ENCODE data around the gene SLC35E2B. TPM values are rescaled to one million over a fixed set of nuclear protein-coding genes. Genes with fewer than 3 reads are reported as not detected.
"Not testable (repeated sequence)": the region's sequence is repeated elsewhere in the genome, so short reads cannot be mapped to it uniquely, and the experiment has no call there.

Gene SLC35E2B
- polyA plus RNA-seq = 93.2 and 112 TPM in 2 replicates
- polyA minus RNA-seq = 155 TPM in 2 replicates

DNA sequence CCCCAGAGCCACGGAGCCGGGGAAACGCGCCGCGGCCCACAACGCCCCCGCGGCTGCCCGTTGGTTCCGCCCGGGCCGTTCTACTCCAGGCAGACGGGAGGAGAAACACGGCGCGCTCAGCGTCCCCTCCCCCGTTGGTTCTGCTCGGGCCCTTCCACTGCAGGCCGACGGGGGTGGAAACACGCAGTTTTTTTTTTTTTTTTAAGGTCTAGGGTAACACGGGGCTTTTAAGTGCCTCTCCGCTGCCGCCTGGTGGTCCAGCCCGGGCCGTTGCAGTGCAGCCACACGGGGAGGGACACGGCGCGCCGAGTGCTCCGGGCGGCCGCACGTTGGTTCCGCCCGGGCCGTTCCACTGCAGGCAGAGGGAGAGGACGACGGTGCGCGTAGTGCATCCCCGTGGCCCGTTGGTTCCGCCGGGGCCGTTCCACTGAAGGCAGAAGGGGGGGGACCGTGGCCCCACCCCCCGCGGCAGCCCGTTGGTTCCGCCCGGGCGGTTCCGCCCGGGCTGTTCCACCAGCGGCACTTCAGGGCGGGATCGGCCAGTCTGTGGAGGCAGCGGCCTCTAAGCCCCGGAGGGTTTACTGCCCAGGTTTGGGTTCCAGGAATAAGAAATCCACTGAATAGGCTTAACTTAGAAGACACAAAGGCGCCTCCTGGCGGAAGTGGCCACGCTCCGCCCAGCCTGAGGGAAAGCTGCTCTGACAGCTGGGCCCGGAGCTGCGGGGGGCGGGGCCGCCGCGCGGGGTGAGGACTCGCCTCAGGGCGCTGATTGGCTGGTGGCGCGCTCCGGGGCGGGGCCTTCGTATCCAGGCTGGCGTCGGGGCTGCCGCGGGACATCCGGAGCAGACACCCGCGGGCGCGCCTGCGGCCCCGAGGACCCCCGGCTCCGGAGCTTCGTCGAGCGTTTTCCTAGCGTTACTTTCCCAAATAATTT, at the start of gene SLC35E2B:
SLC35E2B (minus strand) TSS at position 82 of the 934 bp plus-strand sequence. CDS start 16,096 bp downstream, outside the sequence.
- peak; percentile 51 for TF ChIP-seq POLR2AphosphoS5 (IDR thresholded peaks at IDR 0.05)
- not testable (repeated sequence) for H4K20me1 ChIP-seq (ENCODE audit: insufficient read depth); H3K9me3 ChIP-seq (ENCODE audit: low read length); H2AFZ ChIP-seq (ENCODE audit: low read depth, low read length); H3K9me2 ChIP-seq (ENCODE audit: insufficient read depth, low read length); H3F3A ChIP-seq (ENCODE audit: insufficient read depth, low read length, poor library complexity, severe bottlenecking); H3K79me2 ChIP-seq (replicated peaks; ENCODE audit: insufficient read depth, low read length); H3K4me2 ChIP-seq (ENCODE audit: low read length); H3K36me3 ChIP-seq (ENCODE audit: insufficient read depth, low read length); H3K27me3 ChIP-seq (ENCODE audit: insufficient read depth, low read depth, low read length)
- peak within 1 kb of the TSS; percentile 74 for H3K27ac ChIP-seq (ENCODE audit: low read length)
- peak within 1 kb of the TSS; percentile 57 for H3K4me3 ChIP-seq (ENCODE audit: low read length)
- H3K9ac ChIP-seq (ENCODE audit: low read length) = peak within 1 kb of the TSS; percentile 66

DNA sequence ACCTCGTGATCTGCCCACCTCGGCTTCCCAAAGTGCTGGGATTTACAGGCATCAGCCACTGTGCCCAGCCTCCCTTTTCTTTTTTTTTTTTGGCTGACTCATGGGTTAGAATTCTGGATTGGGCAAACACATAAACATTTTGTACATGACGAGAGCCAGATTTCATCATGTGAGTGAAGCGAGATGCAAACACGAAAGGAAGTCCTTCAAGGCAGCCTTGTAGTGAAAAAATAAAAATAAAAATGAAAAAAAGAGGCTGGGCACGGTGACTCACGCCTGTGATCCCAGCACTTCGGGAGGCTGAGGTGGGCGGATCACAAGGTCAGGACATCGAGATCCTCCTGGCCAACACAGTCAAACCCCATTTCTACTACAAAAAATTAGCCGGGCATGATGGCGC, 48.4 kb upstream of the SLC35E2B start:
- H3K79me2 ChIP-seq (replicated peaks; ENCODE audit: insufficient read depth, low read length); H4K20me1 ChIP-seq (ENCODE audit: insufficient read depth); H3K4me2 ChIP-seq (ENCODE audit: low read length); H3K9me3 ChIP-seq (ENCODE audit: low read length); H3K36me3 ChIP-seq (ENCODE audit: insufficient read depth, low read length); H3F3A ChIP-seq (ENCODE audit: insufficient read depth, low read length, poor library complexity, severe bottlenecking); H2AFZ ChIP-seq (ENCODE audit: low read depth, low read length); H3K27ac ChIP-seq (ENCODE audit: low read length); H3K9ac ChIP-seq (ENCODE audit: low read length); H3K4me3 ChIP-seq (ENCODE audit: low read length); H3K27me3 ChIP-seq (ENCODE audit: insufficient read depth, low read depth, low read length); H3K9me2 ChIP-seq (ENCODE audit: insufficient read depth, low read length): not testable (repeated sequence)

DNA sequence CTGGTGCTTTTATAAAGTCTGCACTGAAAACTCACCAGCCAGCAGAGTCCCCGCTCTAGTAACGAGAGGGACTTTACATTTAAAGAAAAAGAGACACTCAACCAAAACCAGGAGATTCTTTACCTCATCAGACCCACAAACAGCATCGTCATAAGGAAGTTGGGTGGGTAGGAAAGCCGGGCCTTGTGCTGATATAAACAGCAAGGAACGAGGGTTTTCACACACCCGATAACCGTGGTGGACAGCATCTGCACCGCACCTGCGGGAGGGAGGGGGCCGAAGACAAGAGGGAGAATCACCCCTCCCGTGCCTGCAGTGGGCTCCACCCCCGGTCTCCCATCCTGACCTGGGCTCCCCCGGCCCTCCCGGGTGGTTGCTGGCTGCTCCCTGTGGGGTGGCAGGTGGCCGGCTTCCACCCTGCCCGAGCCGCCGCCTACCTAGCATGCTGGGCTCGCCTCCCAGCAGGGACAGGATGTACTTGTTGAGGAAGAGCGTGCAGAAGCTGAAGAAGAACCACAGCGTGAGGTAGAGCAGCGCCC, 46.3 kb upstream of the SLC35E2B start:
- not testable (repeated sequence) for H3K9me2 ChIP-seq (ENCODE audit: insufficient read depth, low read length); H3K4me3 ChIP-seq (ENCODE audit: low read length); H3K27ac ChIP-seq (ENCODE audit: low read length); H3F3A ChIP-seq (ENCODE audit: insufficient read depth, low read length, poor library complexity, severe bottlenecking); H3K27me3 ChIP-seq (ENCODE audit: insufficient read depth, low read depth, low read length); H3K9me3 ChIP-seq (ENCODE audit: low read length); H3K4me2 ChIP-seq (ENCODE audit: low read length); H2AFZ ChIP-seq (ENCODE audit: low read depth, low read length); H3K36me3 ChIP-seq (ENCODE audit: insufficient read depth, low read length); H3K79me2 ChIP-seq (replicated peaks; ENCODE audit: insufficient read depth, low read length); H4K20me1 ChIP-seq (ENCODE audit: insufficient read depth); H3K9ac ChIP-seq (ENCODE audit: low read length)

DNA sequence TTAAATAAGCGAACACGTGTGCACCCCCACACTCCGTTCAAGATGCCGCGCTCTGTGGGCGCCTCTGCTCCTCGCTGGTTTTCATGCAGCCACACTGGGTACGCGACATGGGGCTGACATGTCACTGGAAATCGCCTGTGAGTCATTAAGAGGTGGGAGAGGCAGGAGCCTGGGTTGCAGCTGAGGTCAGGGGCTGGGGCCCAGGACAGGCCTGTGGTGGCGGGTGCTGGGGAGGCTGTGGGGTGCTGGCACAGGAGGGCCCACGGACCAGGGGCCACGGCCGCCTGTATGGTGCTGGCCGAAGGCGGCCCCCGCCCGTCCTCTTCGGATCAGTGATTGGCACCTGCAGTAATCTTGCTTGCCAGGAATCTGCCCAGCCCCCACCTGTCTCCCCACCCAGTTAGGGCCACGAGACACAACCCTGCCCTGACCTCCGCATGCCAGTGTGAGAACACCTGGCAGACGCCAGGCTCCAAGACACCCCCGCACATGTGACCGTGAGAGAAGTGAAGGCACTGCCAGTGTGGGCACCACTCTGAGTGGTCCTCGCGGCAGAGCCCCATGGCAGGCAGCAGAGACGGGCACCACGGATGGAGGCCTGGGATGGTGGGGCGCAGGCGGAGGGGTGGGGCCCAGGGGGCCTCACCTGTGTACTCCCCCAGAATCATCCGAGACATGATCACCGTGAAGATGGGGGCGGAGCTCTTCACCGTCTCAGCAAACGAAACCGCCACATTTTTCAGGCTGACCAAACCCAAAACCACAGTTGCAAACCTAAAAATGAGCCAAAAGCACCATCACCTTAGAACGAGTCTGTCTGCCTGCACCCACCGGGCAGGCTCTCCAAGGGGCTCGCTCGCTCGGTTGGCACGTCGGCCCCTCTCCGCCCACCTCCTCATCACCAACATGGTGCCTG, 45.3 kb upstream of the SLC35E2B start:
- not testable (repeated sequence) for H3K79me2 ChIP-seq (replicated peaks; ENCODE audit: insufficient read depth, low read length)

DNA sequence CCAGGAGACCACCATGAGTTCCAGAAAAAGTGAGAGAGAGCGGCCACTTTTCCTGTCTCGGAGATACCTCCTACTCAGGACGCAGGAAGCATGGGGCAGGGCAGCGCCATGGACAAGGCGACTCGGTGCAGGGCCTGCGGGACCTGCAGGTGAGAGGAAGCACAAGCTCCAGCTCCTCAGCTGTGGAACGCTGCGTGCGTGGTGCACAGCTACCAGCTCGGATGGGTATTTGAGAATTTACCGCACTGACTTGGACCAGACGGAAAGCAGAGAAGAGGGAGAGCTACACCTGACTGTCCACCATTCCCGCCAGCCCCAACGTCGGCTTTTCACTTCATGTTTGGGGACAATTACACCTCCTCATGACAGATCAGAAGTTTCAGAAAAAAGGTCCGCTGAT, 39.8 kb upstream of the SLC35E2B start:
- Histone ChIP-seq H3K9me2 (ENCODE audit: insufficient read depth, low read length) (no peaks in the 10 kb centered on the region), H3K27me3 (ENCODE audit: insufficient read depth, low read depth, low read length) (no peaks in the 10 kb centered on the region), H3K79me2 (replicated peaks; ENCODE audit: insufficient read depth, low read length) (no peaks in the 10 kb centered on the region), H3K27ac (ENCODE audit: low read length) (no peak overlapping the region), H3K36me3 (ENCODE audit: insufficient read depth, low read length) (no peaks in the 10 kb centered on the region), H3F3A (ENCODE audit: insufficient read depth, low read length, poor library complexity, severe bottlenecking) (no peaks in the 10 kb centered on the region), H3K9me3 (ENCODE audit: low read length) (no peaks in the 10 kb centered on the region), H3K9ac (ENCODE audit: low read length) (no peak overlapping the region), H3K4me2 (ENCODE audit: low read length) (no peak overlapping the region), H3K4me3 (ENCODE audit: low read length) (no peak overlapping the region), H2AFZ (ENCODE audit: low read depth, low read length) (no peak overlapping the region), H4K20me1 (ENCODE audit: insufficient read depth) (no peaks in the 10 kb centered on the region)
- TF ChIP-seq TAF1 (IDR thresholded peaks at IDR 0.05; ENCODE audit: low read depth) = no peak
- no peak for TF ChIP-seq EP300 (conservative IDR thresholded peaks at IDR 0.05; ENCODE audit: poor library complexity, severe bottlenecking)
- TF ChIP-seq POLR2AphosphoS5 (IDR thresholded peaks at IDR 0.05) = no peak
- TF ChIP-seq, protein P1, sequence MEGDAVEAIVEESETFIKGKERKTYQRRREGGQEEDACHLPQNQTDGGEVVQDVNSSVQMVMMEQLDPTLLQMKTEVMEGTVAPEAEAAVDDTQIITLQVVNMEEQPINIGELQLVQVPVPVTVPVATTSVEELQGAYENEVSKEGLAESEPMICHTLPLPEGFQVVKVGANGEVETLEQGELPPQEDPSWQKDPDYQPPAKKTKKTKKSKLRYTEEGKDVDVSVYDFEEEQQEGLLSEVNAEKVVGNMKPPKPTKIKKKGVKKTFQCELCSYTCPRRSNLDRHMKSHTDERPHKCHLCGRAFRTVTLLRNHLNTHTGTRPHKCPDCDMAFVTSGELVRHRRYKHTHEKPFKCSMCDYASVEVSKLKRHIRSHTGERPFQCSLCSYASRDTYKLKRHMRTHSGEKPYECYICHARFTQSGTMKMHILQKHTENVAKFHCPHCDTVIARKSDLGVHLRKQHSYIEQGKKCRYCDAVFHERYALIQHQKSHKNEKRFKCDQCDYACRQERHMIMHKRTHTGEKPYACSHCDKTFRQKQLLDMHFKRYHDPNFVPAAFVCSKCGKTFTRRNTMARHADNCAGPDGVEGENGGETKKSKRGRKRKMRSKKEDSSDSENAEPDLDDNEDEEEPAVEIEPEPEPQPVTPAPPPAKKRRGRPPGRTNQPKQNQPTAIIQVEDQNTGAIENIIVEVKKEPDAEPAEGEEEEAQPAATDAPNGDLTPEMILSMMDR (IDR thresholded peaks at IDR 0.05; ENCODE audit: poor library complexity, severe bottlenecking) = no peak
- no peak for TF ChIP-seq EZH2 (IDR thresholded peaks at IDR 0.05; ENCODE audit: borderline replicate concordance, insufficient read depth, low read length, poor library complexity, severe bottlenecking)
- TF ChIP-seq SMC3 (conservative IDR thresholded peaks at IDR 0.05; ENCODE audit: poor library complexity) = no peak
- no peak for TF ChIP-seq MXI1 (conservative IDR thresholded peaks at IDR 0.05; ENCODE audit: poor library complexity, severe bottlenecking)
- no peak for TF ChIP-seq RAD21 (conservative IDR thresholded peaks at IDR 0.05)

More for the DNA sequence above, 45.3 kb upstream of the SLC35E2B start:
- H3F3A ChIP-seq (ENCODE audit: insufficient read depth, low read length, poor library complexity, severe bottlenecking); H3K4me3 ChIP-seq (ENCODE audit: low read length); H3K36me3 ChIP-seq (ENCODE audit: insufficient read depth, low read length); H3K9me3 ChIP-seq (ENCODE audit: low read length); H2AFZ ChIP-seq (ENCODE audit: low read depth, low read length); H3K9me2 ChIP-seq (ENCODE audit: insufficient read depth, low read length); H4K20me1 ChIP-seq (ENCODE audit: insufficient read depth); H3K4me2 ChIP-seq (ENCODE audit: low read length); H3K27ac ChIP-seq (ENCODE audit: low read length); H3K27me3 ChIP-seq (ENCODE audit: insufficient read depth, low read depth, low read length); H3K9ac ChIP-seq (ENCODE audit: low read length): not testable (repeated sequence)
